ENCODE measurements around the gene IQCH.

- no peak for TF ChIP-seq CTBP1 (IDR thresholded peaks at IDR 0.05; ENCODE audit: borderline replicate concordance)
- TF ChIP-seq TARDBP (IDR thresholded peaks at IDR 0.05), result no peak
- no peak for TF ChIP-seq SP1 (IDR thresholded peaks at IDR 0.05)
- no peak for TF ChIP-seq NFRKB (IDR thresholded peaks at IDR 0.05)
- TF ChIP-seq ARNT (IDR thresholded peaks at IDR 0.05), result no peak
- TF ChIP-seq FOXK2 (IDR thresholded peaks at IDR 0.05), result no peak
- no peak for TF ChIP-seq BHLHE40 (IDR thresholded peaks at IDR 0.05; ENCODE audit: borderline replicate concordance)
- TF ChIP-seq ELF4 (IDR thresholded peaks at IDR 0.05), result no peak
- no peak for TF ChIP-seq FOXM1 (IDR thresholded peaks at IDR 0.05; ENCODE audit: borderline replicate concordance)
- TF ChIP-seq ZNF384 (IDR thresholded peaks at IDR 0.05), result no peak
Observed at GRCh38 chr15:67343206-67343605, 88.6 kb downstream of the IQCH start.
